Measurements from ENCODE around the gene CAMKMT.

The CAMKMT gene

DNA sequence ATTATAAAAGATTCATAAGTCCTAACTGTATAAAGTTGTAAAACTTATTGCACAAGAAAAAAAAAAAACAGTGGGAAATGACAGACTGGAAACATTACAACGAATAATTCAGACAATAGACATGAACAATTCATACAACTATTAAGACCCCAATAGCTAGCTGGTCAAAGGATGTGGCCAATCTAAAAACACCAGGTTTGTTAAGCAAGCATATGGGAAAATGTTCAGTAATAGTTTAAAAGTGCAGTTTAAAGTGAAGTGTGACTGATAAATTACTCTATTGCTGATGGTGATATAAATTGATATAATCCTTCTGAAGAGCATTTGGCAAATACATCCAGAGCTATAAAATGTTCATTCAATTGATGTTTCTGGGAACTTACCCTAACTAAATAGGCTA is 289.0 kb downstream of the CAMKMT start:
- no peak overlapping the region for H3K4me3 ChIP-seq (ENCODE audit: low read depth, low read length)
- H3K4ac ChIP-seq (ENCODE audit: low read depth, low read length), result no peak overlapping the region
- no peak overlapping the region for H3K14ac ChIP-seq (ENCODE audit: low read length)
- no peak overlapping the region for H2BK5ac ChIP-seq (ENCODE audit: low read depth, low read length, poor library complexity)
- no peak overlapping the region for H2BK120ac ChIP-seq (ENCODE audit: insufficient read depth, low read length, poor library complexity)
- no peak overlapping the region for H4K91ac ChIP-seq (ENCODE audit: low read depth, low read length)
- no peaks in the 10 kb centered on the region for H3K9me3 ChIP-seq (ENCODE audit: insufficient read depth, low read depth, low read length)
- WGBS (ENCODE audit: extremely low coverage, insufficient coverage, insufficient read length), result no CpG with 5 or more reads among the region's 1 CpG
- H3K9ac ChIP-seq (ENCODE audit: low read length), result no peak overlapping the region
- H2AK5ac ChIP-seq (ENCODE audit: low read length), result no peak overlapping the region
- DNase-seq, result no peak
- H4K8ac ChIP-seq (ENCODE audit: low read depth, low read length), result no peak overlapping the region
- no peak overlapping the region for H2BK12ac ChIP-seq (ENCODE audit: low read length)
- H3K27ac ChIP-seq (ENCODE audit: low read depth, low read length), result no peak overlapping the region
- no peak overlapping the region for H3K4me2 ChIP-seq (ENCODE audit: low read length)
- no peaks in the 10 kb centered on the region for H3K79me1 ChIP-seq (ENCODE audit: low read length)
- H3K36me3 ChIP-seq (ENCODE audit: control insufficient read depth in 1 of 2, insufficient read depth in 2 of 2, low read length in 2 of 2), result no peaks in the 10 kb centered on the region
- no peak overlapping the region for H3K18ac ChIP-seq (ENCODE audit: low read length)
- H2AFZ ChIP-seq (ENCODE audit: insufficient read depth, low read length, poor library complexity), result no peak overlapping the region
- H3K27me3 ChIP-seq (ENCODE audit: insufficient read depth, low read length), result no peaks in the 10 kb centered on the region
- no peaks in the 10 kb centered on the region for H3K79me2 ChIP-seq (ENCODE audit: control insufficient read depth, insufficient read depth, low read length, poor library complexity)
- no peaks in the 10 kb centered on the region for H3K4me1 ChIP-seq (ENCODE audit: control insufficient read depth in 1 of 2, insufficient read depth in 2 of 2, low read length in 2 of 2)
- no peak overlapping the region for H3K23ac ChIP-seq (ENCODE audit: low read length)
- H4K12ac ChIP-seq (ENCODE audit: low read depth, low read length), result no peak overlapping the region

DNA sequence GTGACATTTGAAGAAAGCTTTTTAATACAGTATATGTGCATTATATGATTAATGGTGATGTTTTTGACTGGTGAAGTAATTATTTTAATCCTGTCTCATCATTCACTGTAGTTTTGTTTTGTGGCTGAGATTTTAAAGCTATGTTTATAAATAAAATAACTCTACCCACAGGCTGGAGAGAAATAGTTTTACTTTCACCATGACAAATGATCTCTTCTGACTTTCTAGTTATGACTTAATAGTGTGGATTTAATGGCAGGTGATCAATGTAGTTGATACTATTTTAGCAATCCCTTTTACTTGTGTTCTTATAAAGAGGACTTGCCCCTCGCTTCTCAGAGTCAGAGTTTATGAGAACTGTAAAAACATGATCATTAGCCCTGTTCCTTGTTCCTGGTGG is 290.2 kb downstream of the CAMKMT start:
- no peaks in the 10 kb centered on the region for H3K27me3 ChIP-seq (ENCODE audit: insufficient read depth, low read length)
- no peak overlapping the region for H2AFZ ChIP-seq (ENCODE audit: insufficient read depth, low read length, poor library complexity)
- no CpG with 5 or more reads among the region's 1 CpG for WGBS (ENCODE audit: extremely low coverage, insufficient coverage, insufficient read length)
- no peaks in the 10 kb centered on the region for H3K79me1 ChIP-seq (ENCODE audit: low read length)
- no peak overlapping the region for H4K91ac ChIP-seq (ENCODE audit: low read depth, low read length)
- no peak overlapping the region for H3K14ac ChIP-seq (ENCODE audit: low read length)
- H3K36me3 ChIP-seq (ENCODE audit: control insufficient read depth in 1 of 2, insufficient read depth in 2 of 2, low read length in 2 of 2), result no peaks in the 10 kb centered on the region
- no peak overlapping the region for H2BK12ac ChIP-seq (ENCODE audit: low read length)
- no peak overlapping the region for H4K12ac ChIP-seq (ENCODE audit: low read depth, low read length)
- H3K9me3 ChIP-seq (ENCODE audit: insufficient read depth, low read depth, low read length), result no peaks in the 10 kb centered on the region
- no peak overlapping the region for H4K8ac ChIP-seq (ENCODE audit: low read depth, low read length)
- no peak overlapping the region for H3K4me3 ChIP-seq (ENCODE audit: low read depth, low read length)
- no peak overlapping the region for H3K4me2 ChIP-seq (ENCODE audit: low read length)
- H3K4me1 ChIP-seq (ENCODE audit: control insufficient read depth in 1 of 2, insufficient read depth in 2 of 2, low read length in 2 of 2), result no peaks in the 10 kb centered on the region
- no peak overlapping the region for H2BK120ac ChIP-seq (ENCODE audit: insufficient read depth, low read length, poor library complexity)
- H3K9ac ChIP-seq (ENCODE audit: low read length), result no peak overlapping the region
- H2BK5ac ChIP-seq (ENCODE audit: low read depth, low read length, poor library complexity), result no peak overlapping the region
- H3K27ac ChIP-seq (ENCODE audit: low read depth, low read length), result no peak overlapping the region
- no peak for DNase-seq
- H3K18ac ChIP-seq (ENCODE audit: low read length), result no peak overlapping the region
- no peak overlapping the region for H3K4ac ChIP-seq (ENCODE audit: low read depth, low read length)
- H2AK5ac ChIP-seq (ENCODE audit: low read length), result no peak overlapping the region
- no peaks in the 10 kb centered on the region for H3K79me2 ChIP-seq (ENCODE audit: control insufficient read depth, insufficient read depth, low read length, poor library complexity)
- no peak overlapping the region for H3K23ac ChIP-seq (ENCODE audit: low read length)

DNA sequence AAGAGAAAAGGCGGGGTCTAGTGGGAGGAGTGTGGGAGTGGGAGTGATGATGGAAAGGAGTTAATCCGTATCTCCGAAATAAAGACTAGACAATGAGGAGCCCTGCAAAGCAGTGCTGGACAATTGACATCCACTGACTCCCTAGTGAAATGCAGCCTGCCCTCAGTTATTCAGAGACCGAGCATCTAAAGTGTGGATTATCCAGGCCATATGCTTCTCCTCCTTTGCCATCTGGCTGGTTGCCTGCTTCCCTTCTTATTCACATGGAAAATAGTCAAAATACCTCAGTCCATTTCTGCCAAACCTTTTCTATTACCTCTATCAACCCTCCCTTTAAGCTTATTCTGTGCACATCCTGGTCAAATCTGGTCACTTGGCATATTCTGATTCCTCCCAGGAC is 291.0 kb downstream of the CAMKMT start:
- H3K4ac ChIP-seq (ENCODE audit: low read depth, low read length), result no peak overlapping the region
- H3K27me3 ChIP-seq (ENCODE audit: insufficient read depth, low read length), result no peaks in the 10 kb centered on the region
- no peaks in the 10 kb centered on the region for H3K79me1 ChIP-seq (ENCODE audit: low read length)
- H3K79me2 ChIP-seq (ENCODE audit: control insufficient read depth, insufficient read depth, low read length, poor library complexity), result no peaks in the 10 kb centered on the region
- no peak overlapping the region for H3K14ac ChIP-seq (ENCODE audit: low read length)
- H3K27ac ChIP-seq (ENCODE audit: low read depth, low read length), result no peak overlapping the region
- no peak overlapping the region for H2AK5ac ChIP-seq (ENCODE audit: low read length)
- H3K9me3 ChIP-seq (ENCODE audit: insufficient read depth, low read depth, low read length), result no peaks in the 10 kb centered on the region
- no peak overlapping the region for H3K23ac ChIP-seq (ENCODE audit: low read length)
- H2BK120ac ChIP-seq (ENCODE audit: insufficient read depth, low read length, poor library complexity), result no peak overlapping the region
- no peaks in the 10 kb centered on the region for H3K36me3 ChIP-seq (ENCODE audit: control insufficient read depth in 1 of 2, insufficient read depth in 2 of 2, low read length in 2 of 2)
- no peak overlapping the region for H4K8ac ChIP-seq (ENCODE audit: low read depth, low read length)
- no peak overlapping the region for H2BK5ac ChIP-seq (ENCODE audit: low read depth, low read length, poor library complexity)
- WGBS (ENCODE audit: extremely low coverage, insufficient coverage, insufficient read length), result no CpG with 5 or more reads among the region's 4 CpGs
- H3K4me3 ChIP-seq (ENCODE audit: low read depth, low read length), result no peak overlapping the region
- no peak for DNase-seq
- no peak overlapping the region for H4K91ac ChIP-seq (ENCODE audit: low read depth, low read length)
- H2BK12ac ChIP-seq (ENCODE audit: low read length), result no peak overlapping the region
- no peak overlapping the region for H3K18ac ChIP-seq (ENCODE audit: low read length)
- H3K4me1 ChIP-seq (ENCODE audit: control insufficient read depth in 1 of 2, insufficient read depth in 2 of 2, low read length in 2 of 2), result no peaks in the 10 kb centered on the region
- no peak overlapping the region for H4K12ac ChIP-seq (ENCODE audit: low read depth, low read length)
- no peak overlapping the region for H3K9ac ChIP-seq (ENCODE audit: low read length)
- no peak overlapping the region for H3K4me2 ChIP-seq (ENCODE audit: low read length)
- H2AFZ ChIP-seq (ENCODE audit: insufficient read depth, low read length, poor library complexity), result no peak overlapping the region

DNA sequence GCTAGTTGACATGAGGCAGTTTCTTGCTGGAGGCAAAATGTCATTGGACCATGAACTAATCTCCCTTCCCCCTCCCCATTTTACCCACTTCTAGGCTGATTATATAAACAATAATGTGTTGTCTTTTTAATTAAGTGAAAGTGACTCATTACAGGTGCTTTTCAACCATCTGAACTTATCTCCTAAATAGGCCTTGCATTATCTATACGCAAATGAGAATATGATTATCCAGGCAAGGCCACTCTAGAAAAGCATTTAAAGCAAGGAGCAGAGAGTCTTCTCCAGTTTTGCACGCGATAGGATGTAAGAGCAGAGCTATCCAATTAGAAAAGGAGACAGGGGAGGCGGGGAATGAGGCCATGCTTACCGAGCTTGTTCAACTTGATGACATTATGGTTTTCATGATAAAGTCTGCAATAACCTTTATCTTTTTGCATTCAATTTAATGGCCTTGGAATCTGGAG is 293.7 kb downstream of the CAMKMT start:
- no peak overlapping the region for H3K23ac ChIP-seq (ENCODE audit: low read length)
- no peak overlapping the region for H3K14ac ChIP-seq (ENCODE audit: low read length)
- H4K8ac ChIP-seq (ENCODE audit: low read depth, low read length), result no peak overlapping the region
- H3K79me2 ChIP-seq (ENCODE audit: control insufficient read depth, insufficient read depth, low read length, poor library complexity), result no peaks in the 10 kb centered on the region
- H3K27me3 ChIP-seq (ENCODE audit: insufficient read depth, low read length), result no peaks in the 10 kb centered on the region
- no peak overlapping the region for H2AK5ac ChIP-seq (ENCODE audit: low read length)
- no peak overlapping the region for H3K18ac ChIP-seq (ENCODE audit: low read length)
- peak in 1 of 2 donors; percentile 12 for DNase-seq
- H2BK120ac ChIP-seq (ENCODE audit: insufficient read depth, low read length, poor library complexity), result no peak overlapping the region
- no peaks in the 10 kb centered on the region for H3K79me1 ChIP-seq (ENCODE audit: low read length)
- H2BK12ac ChIP-seq (ENCODE audit: low read length), result no peak overlapping the region
- no peaks in the 10 kb centered on the region for H3K4me1 ChIP-seq (ENCODE audit: control insufficient read depth in 1 of 2, insufficient read depth in 2 of 2, low read length in 2 of 2)
- H3K4ac ChIP-seq (ENCODE audit: low read depth, low read length), result no peak overlapping the region
- no peak overlapping the region for H3K27ac ChIP-seq (ENCODE audit: low read depth, low read length)
- no peak overlapping the region for H3K4me2 ChIP-seq (ENCODE audit: low read length)
- H4K91ac ChIP-seq (ENCODE audit: low read depth, low read length), result no peak overlapping the region
- H3K36me3 ChIP-seq (ENCODE audit: control insufficient read depth in 1 of 2, insufficient read depth in 2 of 2, low read length in 2 of 2), result no peaks in the 10 kb centered on the region
- no peak overlapping the region for H4K12ac ChIP-seq (ENCODE audit: low read depth, low read length)
- no peaks in the 10 kb centered on the region for H3K9me3 ChIP-seq (ENCODE audit: insufficient read depth, low read depth, low read length)
- no peak overlapping the region for H3K9ac ChIP-seq (ENCODE audit: low read length)
- no CpG with 5 or more reads among the region's 5 CpGs for WGBS (ENCODE audit: extremely low coverage, insufficient coverage, insufficient read length)
- H2BK5ac ChIP-seq (ENCODE audit: low read depth, low read length, poor library complexity), result no peak overlapping the region
- no peak overlapping the region for H3K4me3 ChIP-seq (ENCODE audit: low read depth, low read length)
- no peak overlapping the region for H2AFZ ChIP-seq (ENCODE audit: insufficient read depth, low read length, poor library complexity)

Measured in trophoblast cell (in vitro differentiated cells and primary cell).